H1 (cell line): ENCODE results near the gene CASP5.
A peak's percentile ranks its signal among the peaks of the same experiment; 100 is the strongest.

Source experiments
- CREB1 ChIP-seq: IDR thresholded peaks from 2 replicates; pipeline ENCODE4 v1.6.1; 2012; ENCODE audit warnings: inconsistent platforms
- EZH2 ChIP-seq: fragments of 200-600 bp; sonication (generic); IDR thresholded peaks from 2 replicates; pipeline ENCODE4 v1.7.1; 2012; ENCODE audit warnings: low read depth, mild to moderate bottlenecking, moderate library complexity, low read length, inconsistent platforms; ENCODE audit not compliant: severe bottlenecking
- FOSL1 ChIP-seq: IDR thresholded peaks from 2 replicates; pipeline ENCODE4 v1.6.1; 2011; ENCODE audit warnings: mild to moderate bottlenecking, low read depth, low read length, moderate library complexity; ENCODE audit not compliant: insufficient read depth
- GABPA ChIP-seq: IDR thresholded peaks from 2 replicates; pipeline ENCODE4 v1.6.1; 2011; ENCODE audit warnings: mild to moderate bottlenecking, low read length, moderate library complexity, borderline replicate concordance; ENCODE audit not compliant: insufficient read depth
- GTF2F1 ChIP-seq: IDR thresholded peaks from 2 replicates; pipeline ENCODE4 v1.6.1; 2012; ENCODE audit warnings: low read depth, low read length, improper control_type of control experiment, borderline replicate concordance
- NRF1 ChIP-seq: IDR thresholded peaks from 2 replicates; pipeline ENCODE4 v1.6.1; 2011; ENCODE audit warnings: mild to moderate bottlenecking, low read depth, low read length, improper control_type of control experiment
- PHF8 ChIP-seq: fragments of 200-600 bp; sonication (generic); conservative IDR thresholded peaks from 2 replicates; pipeline ENCODE4 v1.7.1; 2012; ENCODE audit warnings: low read depth, mild to moderate bottlenecking, inconsistent platforms, low read length, moderate library complexity
- POLR2A ChIP-seq, 2 experiments: IDR thresholded peaks; 1 replicate in 1 of 2; 2 replicates in 1 of 2; pipeline ENCODE4 v1.6.1; 2011; ENCODE audit warnings: low read depth in 2 of 2, low read length in 2 of 2, mild to moderate bottlenecking in 2 of 2; ENCODE audit errors: control extremely low read depth in 1 of 2
- RAD21 ChIP-seq, 2 experiments: IDR thresholded peaks in 1 of 2; conservative IDR thresholded peaks in 1 of 2; 2 replicates each; pipeline ENCODE4 v1.6.1; 2011; ENCODE audit warnings: low read depth in 2 of 2, low read length in 2 of 2, improper control_type of control experiment in 1 of 2, inconsistent platforms in 1 of 2, mild to moderate bottlenecking in 1 of 2, moderate library complexity in 1 of 2
- TF ChIP-seq, protein P1 (sequence below): IDR thresholded peaks from 2 replicates; pipeline ENCODE4 v1.6.1; 2012; ENCODE audit warnings: inconsistent platforms
- TF ChIP-seq, protein P2 (sequence below), 3 experiments: IDR thresholded peaks; 1 replicate in 2 of 3; 2 replicates in 1 of 3; pipeline versions ENCODE4 v1.5.1 to v1.6.1; 2011; ENCODE audit warnings: low read length in 3 of 3, mild to moderate bottlenecking in 3 of 3, inconsistent platforms in 2 of 3, low read depth in 1 of 3, moderate library complexity in 1 of 3; ENCODE audit not compliant: insufficient read depth in 1 of 3; ENCODE audit errors: control extremely low read depth in 1 of 3
- TF ChIP-seq, protein P3 (sequence below): IDR thresholded peaks from 2 replicates; pipeline ENCODE4 v1.6.1; 2011; ENCODE audit warnings: low read length, improper control_type of control experiment

GRCh38 chr11:105000797-105001196, 22.2 kb downstream of the CASP5 start:
- TF ChIP-seq POLR2A (IDR thresholded peaks at IDR 0.05; ENCODE audit: control extremely low read depth in 1 of 2, low read depth in 2 of 2, low read length in 2 of 2) (no peak), GABPA (no peak), EZH2 (no peak), FOSL1 (no peak), RAD21 (IDR thresholded peaks at IDR 0.05 in 1 of 2, conservative IDR thresholded peaks at IDR 0.05 in 1 of 2; ENCODE audit: low read depth in 2 of 2, low read length in 2 of 2) (peak; percentile 69 to 75), NRF1 (no peak), GTF2F1 (no peak), PHF8 (no peak), CREB1 (no peak)
- TF ChIP-seq, protein P1, sequence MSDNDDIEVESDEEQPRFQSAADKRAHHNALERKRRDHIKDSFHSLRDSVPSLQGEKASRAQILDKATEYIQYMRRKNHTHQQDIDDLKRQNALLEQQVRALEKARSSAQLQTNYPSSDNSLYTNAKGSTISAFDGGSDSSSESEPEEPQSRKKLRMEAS = peak; percentile 56
- TF ChIP-seq, protein P2, sequence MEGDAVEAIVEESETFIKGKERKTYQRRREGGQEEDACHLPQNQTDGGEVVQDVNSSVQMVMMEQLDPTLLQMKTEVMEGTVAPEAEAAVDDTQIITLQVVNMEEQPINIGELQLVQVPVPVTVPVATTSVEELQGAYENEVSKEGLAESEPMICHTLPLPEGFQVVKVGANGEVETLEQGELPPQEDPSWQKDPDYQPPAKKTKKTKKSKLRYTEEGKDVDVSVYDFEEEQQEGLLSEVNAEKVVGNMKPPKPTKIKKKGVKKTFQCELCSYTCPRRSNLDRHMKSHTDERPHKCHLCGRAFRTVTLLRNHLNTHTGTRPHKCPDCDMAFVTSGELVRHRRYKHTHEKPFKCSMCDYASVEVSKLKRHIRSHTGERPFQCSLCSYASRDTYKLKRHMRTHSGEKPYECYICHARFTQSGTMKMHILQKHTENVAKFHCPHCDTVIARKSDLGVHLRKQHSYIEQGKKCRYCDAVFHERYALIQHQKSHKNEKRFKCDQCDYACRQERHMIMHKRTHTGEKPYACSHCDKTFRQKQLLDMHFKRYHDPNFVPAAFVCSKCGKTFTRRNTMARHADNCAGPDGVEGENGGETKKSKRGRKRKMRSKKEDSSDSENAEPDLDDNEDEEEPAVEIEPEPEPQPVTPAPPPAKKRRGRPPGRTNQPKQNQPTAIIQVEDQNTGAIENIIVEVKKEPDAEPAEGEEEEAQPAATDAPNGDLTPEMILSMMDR (IDR thresholded peaks at IDR 0.05; ENCODE audit: control extremely low read depth in 1 of 3, insufficient read depth in 1 of 3, low read depth in 1 of 3, low read length in 3 of 3) = peak; percentile 79 to 92 (median 85)
- TF ChIP-seq, protein P3, sequence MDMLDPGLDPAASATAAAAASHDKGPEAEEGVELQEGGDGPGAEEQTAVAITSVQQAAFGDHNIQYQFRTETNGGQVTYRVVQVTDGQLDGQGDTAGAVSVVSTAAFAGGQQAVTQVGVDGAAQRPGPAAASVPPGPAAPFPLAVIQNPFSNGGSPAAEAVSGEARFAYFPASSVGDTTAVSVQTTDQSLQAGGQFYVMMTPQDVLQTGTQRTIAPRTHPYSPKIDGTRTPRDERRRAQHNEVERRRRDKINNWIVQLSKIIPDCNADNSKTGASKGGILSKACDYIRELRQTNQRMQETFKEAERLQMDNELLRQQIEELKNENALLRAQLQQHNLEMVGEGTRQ = no peak
